GM18867 (cell line): ENCODE data around the gene USP40.
"Not testable (repeated sequence)": the region's sequence is repeated elsewhere in the genome, so short reads cannot be mapped to it uniquely, and the experiment has no call there.

ENCODE experiments used
- ATAC-seq: cut with Tn5 transposase; IDR thresholded peaks from one replicate; pipeline ENCODE4 v1.9.1; 2021; ENCODE audit warnings: mild to moderate bottlenecking, moderate library complexity; ENCODE audit not compliant: unreplicated experiment

USP40 gene

GRCh38 chr2:233566141-233566956 lies at the start of gene USP40:
USP40 (minus strand) TSS chr2:233566782; CDS start chr2:233565554, 1,228 bp downstream.
- peak; percentile 69 for ATAC-seq

GRCh38 chr2:233611284-233611683 lies 44.7 kb upstream of the USP40 start:
- ATAC-seq, result no peak

- no peak for ATAC-seq
Measured at GRCh38 chr2:233605680-233606079, 39.1 kb upstream of the USP40 start.

GRCh38 chr2:233604826-233605225 lies 38.2 kb upstream of the USP40 start:
- no peak for ATAC-seq

GRCh38 chr2:233603520-233603919 lies 36.9 kb upstream of the USP40 start:
- no peak for ATAC-seq

- ATAC-seq, result no peak
Measured at GRCh38 chr2:233602076-233602475, 35.5 kb upstream of the USP40 start.

GRCh38 chr2:233600386-233600785 lies 33.8 kb upstream of the USP40 start:
- ATAC-seq, result no peak

- ATAC-seq, result no peak
Measured at GRCh38 chr2:233598952-233599351, 32.4 kb upstream of the USP40 start.

- no peak for ATAC-seq
Measured at GRCh38 chr2:233597522-233597921, 30.9 kb upstream of the USP40 start.

- no peak for ATAC-seq
Measured at GRCh38 chr2:233593201-233593600, 26.6 kb upstream of the USP40 start.

- ATAC-seq, result not testable (repeated sequence)
Measured at GRCh38 chr2:233592706-233593105, 26.1 kb upstream of the USP40 start.

GRCh38 chr2:233588400-233588799 lies 21.8 kb upstream of the USP40 start:
- ATAC-seq, result no peak

GRCh38 chr2:233584210-233584609 lies 17.6 kb upstream of the USP40 start:
- ATAC-seq, result no peak

- ATAC-seq, result not testable (repeated sequence)
Measured at GRCh38 chr2:233583217-233583965, 16.8 kb upstream of the USP40 start.

- ATAC-seq, result not testable (repeated sequence)
Measured at GRCh38 chr2:233577341-233577740, 10.8 kb upstream of the USP40 start.

GRCh38 chr2:233572468-233572867 lies 5.9 kb upstream of the USP40 start:
- ATAC-seq, result no peak

GRCh38 chr2:233571462-233571861 lies 4.9 kb upstream of the USP40 start:
- ATAC-seq, result no peak

GRCh38 chr2:233571001-233571400 lies 4.4 kb upstream of the USP40 start:
- ATAC-seq, result no peak

GRCh38 chr2:233565685-233566140 lies 869 bp downstream of the USP40 start:
- peak; percentile 30 for ATAC-seq

- ATAC-seq, result no peak
Measured at GRCh38 chr2:233563663-233564430, 2.7 kb downstream of the USP40 start.
